Endodermal cell (in vitro differentiated cells): ENCODE results near the gene NBPF4. TPM values are rescaled to one million over a fixed set of nuclear protein-coding genes. Genes with fewer than 3 reads are reported as not detected.
"Not testable (repeated sequence)": the region's sequence is repeated elsewhere in the genome, so short reads cannot be mapped to it uniquely, and the experiment has no call there.

Source experiments
- DNase-seq: peaks from one replicate; pipeline ENCODE4 v3.0.0-alpha.2; 2017
- H3K27ac ChIP-seq: 2 replicates; pipeline ENCODE4 v1.5.1; 2013; ENCODE audit warnings: mild to moderate bottlenecking, low read depth, low read length, moderate library complexity
- H3K27me3 ChIP-seq: 2 replicates; pipeline ENCODE4 v1.6.1; 2013; ENCODE audit warnings: mild to moderate bottlenecking, low read length, moderate library complexity; ENCODE audit not compliant: insufficient read depth, control insufficient read depth, poor library complexity, severe bottlenecking
- H3K36me3 ChIP-seq: 2 replicates; pipeline ENCODE4 v1.7.0; 2013; ENCODE audit warnings: mild to moderate bottlenecking, low read length, moderate library complexity; ENCODE audit not compliant: control insufficient read depth, insufficient read depth
- H3K4me1 ChIP-seq: one replicate; pipeline ENCODE4 v1.7.0; 2013; ENCODE audit warnings: low read length; ENCODE audit not compliant: control insufficient read depth, insufficient read depth
- H3K4me3 ChIP-seq: 2 replicates; pipeline ENCODE4 v1.5.1; 2013; ENCODE audit warnings: mild to moderate bottlenecking, low read length, moderate library complexity
- H3K9ac ChIP-seq: 2 replicates; pipeline ENCODE4 v1.6.1; 2013; ENCODE audit warnings: mild to moderate bottlenecking, low read length, moderate library complexity; ENCODE audit not compliant: poor library complexity, severe bottlenecking; ENCODE audit errors: extremely low read depth
- H3K9me3 ChIP-seq: 2 replicates; pipeline ENCODE4 v1.6.1; 2013; ENCODE audit warnings: mild to moderate bottlenecking, low read length, moderate library complexity; ENCODE audit not compliant: control insufficient read depth
- H3K27ac Mint-ChIP-seq: 2 replicates; pipeline ENCODE4 v1.8.0; 2020; ENCODE audit warnings: mixed read lengths
- H3K27me3 Mint-ChIP-seq: 2 replicates; pipeline ENCODE4 v1.8.0; 2021; ENCODE audit warnings: mild to moderate bottlenecking, mixed read lengths; ENCODE audit not compliant: insufficient read depth
- H3K36me3 Mint-ChIP-seq: 2 replicates; pipeline ENCODE4 v1.8.0; 2020; ENCODE audit warnings: low read depth, mixed read lengths
- H3K4me1 Mint-ChIP-seq: 2 replicates; pipeline ENCODE4 v1.8.0; 2020; ENCODE audit warnings: mixed read lengths
- H3K4me3 Mint-ChIP-seq: 2 replicates; pipeline ENCODE4 v1.8.0; 2020; ENCODE audit warnings: mild to moderate bottlenecking, moderate library complexity, mixed read lengths
- H3K9me3 Mint-ChIP-seq: 2 replicates; pipeline ENCODE4 v1.8.0; 2020; ENCODE audit warnings: mild to moderate bottlenecking, mixed read lengths
- WGBS, 2 experiments: methylation state at CpG; one replicate each; pipeline versions ENCODE4 v1.1.5 to v1.1.7; 2013; ENCODE audit warnings: missing lambda C conversion rate in 2 of 2, mixed read lengths in 1 of 2; ENCODE audit not compliant: insufficient coverage in 1 of 2, insufficient read length in 1 of 2; 5-methylcytosine and 5-hydroxymethylcytosine counted together
- total RNA-seq, 2 donors: library from RNA; stranded (reverse); fragmentation: NEBNext Ultra II Directional in 1 of 2; extraction: Animal tissue kit (Norgen Biotek cat#: 25700) in 1 of 2; gene quantifications; 2 replicates in 1 of 2; 3 replicates in 1 of 2; pipeline ENCODE4 v1.2.1, GENCODE V29; 2021
- TF ChIP-seq, protein P1 (sequence below): fragments of 200-600 bp; sonication (generic); conservative IDR thresholded peaks from 2 replicates; pipeline ENCODE4 v1.5.0; 2021; ENCODE audit warnings: antibody characterized with exemption, mild to moderate bottlenecking

Gene NBPF4
- total RNA-seq, 2 donors from 2014 or later: not detected

DNA sequence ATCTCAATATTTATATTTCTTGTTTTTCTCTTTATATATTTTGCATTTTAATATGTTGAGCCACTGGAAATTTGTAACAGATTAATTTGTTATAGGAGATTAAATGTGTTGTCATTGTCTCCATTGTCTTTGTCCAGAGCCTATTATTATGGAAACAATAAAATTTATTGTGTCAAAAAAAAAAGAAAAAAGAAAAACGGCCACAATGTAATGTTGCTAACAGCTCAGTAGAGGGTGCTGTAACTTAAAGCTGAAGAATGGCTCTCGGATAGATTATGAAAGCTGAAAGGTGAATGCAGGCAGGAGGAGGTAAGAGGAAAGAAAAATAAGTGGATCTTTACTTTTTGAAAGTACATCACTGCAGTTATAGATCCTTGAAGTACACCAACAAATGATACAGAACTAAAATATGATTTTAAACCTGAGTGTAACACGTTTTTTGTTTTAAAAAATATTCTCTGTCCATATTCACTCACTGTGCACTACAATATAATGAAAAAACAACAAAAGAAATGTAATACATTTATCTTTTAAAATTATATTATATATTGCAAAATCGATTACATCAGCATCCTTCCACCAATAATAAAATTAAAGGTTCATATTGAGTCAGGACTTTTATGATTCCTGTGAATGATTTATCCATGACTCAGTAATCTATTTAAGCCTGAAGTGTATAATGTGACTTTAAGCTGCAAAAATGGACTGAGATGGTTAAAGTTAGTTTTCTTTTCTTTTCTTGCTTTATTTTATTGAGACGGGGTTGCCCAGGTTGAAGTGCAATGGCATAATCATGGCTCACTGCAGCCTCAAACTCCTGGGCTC is 29.0 kb downstream of the NBPF4 start:
- H3K4me3 ChIP-seq, H3K9me3 ChIP-seq, H3K36me3 Mint-ChIP-seq, H3K36me3 ChIP-seq, H3K27me3 Mint-ChIP-seq, H3K9ac ChIP-seq, H3K27ac ChIP-seq, H3K27ac Mint-ChIP-seq, H3K27me3 ChIP-seq, H3K9me3 Mint-ChIP-seq, DNase-seq, H3K4me3 Mint-ChIP-seq, H3K4me1 Mint-ChIP-seq, H3K4me1 ChIP-seq: not testable (repeated sequence)
- TF ChIP-seq, protein P1, sequence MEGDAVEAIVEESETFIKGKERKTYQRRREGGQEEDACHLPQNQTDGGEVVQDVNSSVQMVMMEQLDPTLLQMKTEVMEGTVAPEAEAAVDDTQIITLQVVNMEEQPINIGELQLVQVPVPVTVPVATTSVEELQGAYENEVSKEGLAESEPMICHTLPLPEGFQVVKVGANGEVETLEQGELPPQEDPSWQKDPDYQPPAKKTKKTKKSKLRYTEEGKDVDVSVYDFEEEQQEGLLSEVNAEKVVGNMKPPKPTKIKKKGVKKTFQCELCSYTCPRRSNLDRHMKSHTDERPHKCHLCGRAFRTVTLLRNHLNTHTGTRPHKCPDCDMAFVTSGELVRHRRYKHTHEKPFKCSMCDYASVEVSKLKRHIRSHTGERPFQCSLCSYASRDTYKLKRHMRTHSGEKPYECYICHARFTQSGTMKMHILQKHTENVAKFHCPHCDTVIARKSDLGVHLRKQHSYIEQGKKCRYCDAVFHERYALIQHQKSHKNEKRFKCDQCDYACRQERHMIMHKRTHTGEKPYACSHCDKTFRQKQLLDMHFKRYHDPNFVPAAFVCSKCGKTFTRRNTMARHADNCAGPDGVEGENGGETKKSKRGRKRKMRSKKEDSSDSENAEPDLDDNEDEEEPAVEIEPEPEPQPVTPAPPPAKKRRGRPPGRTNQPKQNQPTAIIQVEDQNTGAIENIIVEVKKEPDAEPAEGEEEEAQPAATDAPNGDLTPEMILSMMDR: peak; percentile 83
- WGBS, 2 experiments: 29% methylated on average over 1 of the region's 5 CpGs; no CpG with 5 or more reads in 1 of the 2 experiments

DNA sequence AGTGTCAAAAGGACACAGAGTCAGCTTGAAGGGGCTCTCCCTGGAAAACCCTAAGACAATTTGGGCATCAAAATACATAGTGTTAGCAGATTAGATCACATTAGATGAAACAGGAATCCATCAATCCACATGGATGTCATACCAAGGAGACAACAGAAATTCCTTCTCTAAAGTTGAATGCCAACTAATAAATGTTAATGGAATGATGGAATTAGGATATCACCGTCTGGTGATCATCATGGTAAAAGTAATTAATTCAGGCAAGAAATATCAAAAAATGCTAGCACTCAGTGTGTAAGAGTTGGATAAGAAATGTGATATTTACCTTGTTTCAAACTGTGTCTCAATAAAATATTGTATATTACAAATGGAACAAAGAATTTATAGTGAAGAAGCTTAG is 32.9 kb downstream of the NBPF4 start:
- no peaks in the 10 kb centered on the region for H3K27me3 ChIP-seq
- H3K4me3 ChIP-seq: no peak overlapping the region
- H3K27ac Mint-ChIP-seq: no peak overlapping the region
- H3K4me3 Mint-ChIP-seq: no peak overlapping the region
- 96% methylated on average over 1 of the region's 1 CpG; no CpG with 5 or more reads in 1 of the 2 experiments for WGBS, 2 experiments
- no peaks in the 10 kb centered on the region for H3K36me3 Mint-ChIP-seq
- H3K27me3 Mint-ChIP-seq: peaks cover 5% of the 10 kb centered on the region
- no peaks in the 10 kb centered on the region for H3K4me1 Mint-ChIP-seq
- H3K36me3 ChIP-seq: no peaks in the 10 kb centered on the region
- TF ChIP-seq, protein P1: no peak
- no peaks in the 10 kb centered on the region for H3K9me3 ChIP-seq
- H3K4me1 ChIP-seq: peaks cover 4% of the 10 kb centered on the region
- no peaks in the 10 kb centered on the region for H3K9me3 Mint-ChIP-seq
- no peak overlapping the region for H3K9ac ChIP-seq
- no peak overlapping the region for H3K27ac ChIP-seq
- DNase-seq: no peak

DNA sequence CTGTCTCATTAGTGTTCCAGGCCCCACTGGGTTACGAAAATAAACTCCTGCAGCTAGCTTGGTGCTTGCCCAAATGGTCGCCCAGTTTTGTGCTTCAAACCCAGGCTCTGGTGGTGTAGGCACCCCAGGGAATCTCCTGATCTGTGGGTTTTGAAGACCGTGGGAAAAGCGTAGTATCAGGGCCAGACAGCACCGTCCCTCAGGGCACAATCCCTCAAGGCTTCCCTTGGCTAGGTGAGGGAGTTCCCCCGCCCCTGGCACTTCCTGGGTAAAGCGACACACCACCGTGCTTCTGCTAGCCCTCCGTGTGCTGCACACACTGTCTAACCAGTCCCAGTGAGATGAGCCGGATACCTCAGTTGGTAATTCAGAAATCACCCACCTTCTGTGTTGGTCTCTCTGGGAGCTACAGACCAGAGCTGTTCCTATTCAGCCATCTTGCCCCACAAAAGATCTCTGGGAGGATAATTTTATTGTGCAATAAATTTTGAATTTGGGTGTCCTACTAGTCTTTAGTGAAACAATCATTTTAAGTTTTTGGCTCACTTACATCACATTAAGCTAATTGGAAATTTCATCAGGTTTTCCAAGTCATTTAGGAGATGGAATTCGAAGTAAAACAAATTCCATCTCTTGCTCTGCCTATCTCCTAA is 34.3 kb downstream of the NBPF4 start:
- Histone ChIP-seq H3K27me3 (no peaks in the 10 kb centered on the region), H3K4me1 (peaks cover 4% of the 10 kb centered on the region), H3K36me3 (no peaks in the 10 kb centered on the region), H3K4me3 (no peak overlapping the region), H3K27ac (no peak overlapping the region), H3K9ac (no peak overlapping the region), H3K9me3 (no peaks in the 10 kb centered on the region)
- H3K9me3 Mint-ChIP-seq: peaks cover 4% of the 10 kb centered on the region
- no peak overlapping the region for H3K27ac Mint-ChIP-seq
- H3K4me3 Mint-ChIP-seq: no peak overlapping the region
- WGBS, 2 experiments: 88 to 91% methylated on average over 10 to 11 of the region's 11 CpGs
- DNase-seq: no peak
- H3K4me1 Mint-ChIP-seq: no peaks in the 10 kb centered on the region
- H3K36me3 Mint-ChIP-seq: no peaks in the 10 kb centered on the region
- TF ChIP-seq, protein P1: no peak
- peaks cover 7% of the 10 kb centered on the region for H3K27me3 Mint-ChIP-seq
